SHP77 treated with DMSO at 0.1 percent for 48 hours (cell line): ENCODE measurements around the gene KCNJ10.

Experiments used
- DNase-seq: peaks from one replicate; lab custom pipeline; 2025; lab: John Stamatoyannopoulos, UW

The KCNJ10 gene

GRCh38 chr1:160083968-160084770, 14.2 kb upstream of the KCNJ10 start:
- DNase-seq, result peak; percentile 20

DNA sequence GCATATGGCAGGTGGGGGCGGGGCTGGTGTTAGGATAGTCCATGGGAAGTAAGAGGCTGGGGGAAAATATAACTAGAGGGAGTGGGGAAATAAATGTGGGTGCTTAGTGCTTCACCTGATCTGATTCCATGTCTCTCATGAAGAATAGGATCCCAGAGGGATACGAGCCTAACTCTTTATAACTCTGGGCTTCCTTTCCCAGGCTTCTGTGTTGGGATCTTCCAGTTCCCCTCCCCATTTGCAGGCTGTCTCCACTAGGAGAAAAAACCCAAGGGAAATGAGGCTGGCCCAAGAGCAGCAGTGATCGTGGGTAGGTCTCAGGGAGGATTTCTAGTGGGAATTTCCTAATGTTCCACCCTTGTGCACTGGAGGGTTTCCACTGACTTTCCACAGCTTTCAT, 13.0 kb upstream of the KCNJ10 start:
- DNase-seq, result no peak

- DNase-seq, result no peak
Measured at GRCh38 chr1:160082487-160082886, 12.5 kb upstream of the KCNJ10 start.

DNA sequence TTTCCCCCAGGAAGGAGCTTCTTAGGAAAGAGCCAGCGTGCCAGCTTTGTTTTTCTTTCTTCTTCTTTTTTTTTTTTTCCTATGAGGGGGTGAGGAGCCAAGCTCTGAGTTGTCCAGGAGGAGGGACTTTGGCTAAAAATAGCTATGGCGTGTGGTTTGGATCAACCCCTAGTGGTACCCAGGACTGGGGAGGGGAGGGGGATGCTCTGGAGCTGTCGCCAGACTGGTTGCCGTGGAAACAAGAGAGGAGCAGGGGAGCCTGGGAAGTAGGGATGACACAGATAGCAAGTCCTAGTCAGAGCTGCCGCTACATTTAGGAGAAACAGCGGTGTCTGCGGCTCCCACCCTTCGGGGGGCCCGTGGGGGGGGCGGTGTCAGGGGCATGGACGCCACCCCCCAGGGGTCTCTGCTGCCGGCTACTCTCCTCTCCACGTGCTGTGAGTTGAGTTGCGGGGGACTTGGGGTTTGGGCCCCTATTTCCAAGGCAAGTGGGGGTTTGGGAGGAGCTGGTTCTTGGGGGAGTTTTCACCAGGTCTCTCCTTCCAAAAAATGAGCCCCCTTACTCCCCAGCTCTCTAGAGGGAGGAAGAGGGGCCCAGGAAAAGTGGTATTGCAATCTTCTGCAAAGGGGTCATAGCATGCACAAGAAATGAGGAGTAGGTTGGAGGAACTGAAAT, 11.4 kb upstream of the KCNJ10 start, which contains the start of gene KCNJ9:
KCNJ9 (plus strand) TSS at position 278 of the 676 bp plus-strand sequence. CDS start 2,493 bp downstream, outside the sequence.
- no peak for DNase-seq

DNA sequence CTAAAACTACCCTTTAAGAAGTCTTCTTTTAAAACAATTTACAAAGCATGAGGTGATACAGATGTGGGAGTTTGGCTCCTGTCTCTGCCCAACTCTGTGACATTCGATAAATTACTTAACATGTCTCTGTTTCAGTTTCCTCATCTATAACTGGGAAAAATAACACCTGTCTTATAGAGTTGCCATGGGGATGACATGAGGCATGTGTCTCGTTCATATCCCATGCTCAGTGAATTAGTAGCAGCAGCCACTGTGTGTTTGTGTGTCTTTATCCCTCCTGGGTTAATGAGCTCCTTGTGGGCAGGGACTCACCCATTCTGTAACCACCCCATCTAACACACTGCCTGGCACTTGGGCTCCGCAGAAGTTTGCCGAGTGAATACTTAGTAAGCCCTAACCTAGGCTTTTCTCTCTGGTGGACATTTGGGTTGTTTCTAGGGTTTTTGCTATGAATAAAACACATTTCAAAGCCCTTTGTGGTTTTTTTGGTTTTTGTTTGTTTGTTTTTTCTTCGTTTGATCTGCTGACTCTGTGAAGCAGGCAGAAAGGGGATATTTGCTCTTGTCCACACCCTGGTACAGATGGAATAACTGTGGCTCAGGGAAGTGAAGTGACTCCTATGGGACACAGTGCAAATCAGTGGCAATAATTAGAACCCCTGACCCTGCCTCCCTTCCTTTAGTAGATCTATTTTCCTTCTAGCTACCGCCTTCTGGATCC, 10.6 kb upstream of the KCNJ10 start:
- DNase-seq, result no peak

DNA sequence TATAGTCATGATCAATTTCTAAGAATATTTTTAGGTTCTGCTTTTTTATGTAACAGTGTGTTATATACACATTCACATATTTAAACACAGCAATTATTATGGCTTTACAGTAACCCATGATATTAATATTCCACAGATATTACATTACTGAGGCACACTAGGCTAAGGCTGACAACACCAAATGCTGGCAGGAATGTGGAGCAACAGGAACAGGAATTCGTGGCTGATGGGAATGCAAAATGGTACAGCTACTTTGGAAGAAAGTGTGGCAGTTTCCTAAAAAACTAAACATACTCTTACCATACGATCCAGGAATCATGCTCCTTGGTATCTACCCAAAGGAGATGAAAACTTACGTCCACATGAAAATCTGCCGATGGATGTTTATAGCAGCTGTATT, 9.5 kb upstream of the KCNJ10 start:
- DNase-seq, result no peak

DNA sequence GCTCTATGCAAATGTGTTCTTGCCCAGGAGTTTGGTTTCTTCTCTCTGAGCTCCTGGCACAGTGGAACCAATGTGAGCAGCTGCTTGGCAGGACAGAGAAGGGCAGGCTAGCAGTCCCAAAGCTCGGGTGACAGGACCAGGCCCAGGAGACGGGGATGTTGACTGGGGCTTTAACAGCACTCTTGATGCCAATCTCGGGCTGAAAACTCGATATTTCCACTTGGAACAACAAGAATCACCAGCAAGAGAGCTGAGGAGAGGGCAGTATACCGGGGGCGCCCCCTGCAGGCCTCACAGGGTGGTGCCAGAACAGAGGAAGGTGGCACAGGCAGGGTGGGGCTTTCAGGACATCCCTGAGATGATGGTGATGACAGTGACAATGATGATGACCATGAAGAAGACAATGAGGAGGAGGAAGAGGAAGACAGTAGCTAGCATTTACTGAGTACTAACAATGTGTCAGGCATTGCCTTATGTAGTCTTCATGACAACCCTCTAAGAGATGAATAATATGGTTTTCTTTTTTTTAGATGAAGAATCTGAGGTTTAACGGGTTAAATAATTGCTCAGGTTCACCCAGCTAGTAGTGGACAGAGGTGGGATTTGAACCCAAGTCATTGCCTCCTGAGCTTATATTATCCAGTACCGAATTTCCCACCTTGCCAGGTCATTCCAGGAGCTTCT, 8.7 kb upstream of the KCNJ10 start:
- DNase-seq, result no peak

DNA sequence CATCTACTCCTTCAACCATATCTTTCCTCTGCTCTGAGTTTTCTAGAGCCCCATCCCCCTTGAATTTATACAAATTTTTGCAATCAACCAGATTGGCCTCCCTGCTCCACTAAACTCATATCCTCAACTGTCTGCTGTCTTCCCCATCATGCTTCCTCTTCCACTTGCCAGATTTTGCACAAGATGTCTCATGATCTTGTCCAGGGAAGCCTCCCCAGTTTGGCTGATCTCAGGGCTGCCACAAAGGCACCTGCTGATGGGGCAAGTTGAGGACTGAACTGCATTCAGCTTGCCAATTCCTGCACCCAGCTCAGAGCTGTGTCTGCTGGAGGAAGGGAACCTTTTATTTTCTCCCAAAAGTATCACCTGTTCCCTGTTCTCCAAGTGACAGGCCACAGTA, 7.5 kb upstream of the KCNJ10 start:
- DNase-seq, result no peak

DNA sequence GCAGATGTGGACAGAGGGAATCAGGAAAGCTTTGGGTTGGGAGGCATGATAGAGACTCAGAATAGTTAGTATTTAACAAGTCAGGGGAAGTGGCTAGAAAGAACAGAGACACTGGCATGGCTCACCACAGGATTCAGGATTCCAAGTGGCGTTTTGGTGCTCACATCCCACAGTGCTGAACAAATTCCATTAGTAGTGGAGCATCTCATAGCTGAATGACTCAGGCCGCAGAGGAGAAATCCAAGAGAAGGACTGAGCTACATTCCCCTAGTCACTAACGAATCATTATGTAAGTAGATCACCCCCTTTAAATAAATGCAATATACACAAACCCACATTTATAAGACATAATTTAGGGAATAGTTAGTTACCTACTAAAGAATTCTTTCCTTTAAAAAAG, 6.3 kb upstream of the KCNJ10 start:
- DNase-seq, result no peak

- no peak for DNase-seq
Measured at GRCh38 chr1:160075836-160076235, 5.9 kb upstream of the KCNJ10 start.

DNA sequence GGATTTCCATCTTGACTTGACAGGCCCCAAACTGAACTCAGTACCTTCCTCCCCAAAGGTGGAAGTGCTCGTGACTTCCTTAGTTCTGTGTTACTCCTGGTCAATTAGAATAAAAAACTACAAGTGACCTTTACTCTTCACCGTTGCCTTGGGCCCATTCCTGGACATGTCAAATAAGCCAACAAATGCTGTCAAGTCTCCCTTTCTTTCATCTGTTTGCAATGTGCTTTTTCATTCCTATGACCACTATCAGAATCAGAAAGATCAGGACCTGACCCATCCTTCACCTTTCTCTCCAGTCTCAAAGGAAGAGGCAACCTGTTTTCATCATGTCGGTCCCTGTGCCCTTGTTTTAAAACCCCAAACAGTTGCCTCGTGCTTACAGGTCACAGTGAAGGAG, 4.9 kb upstream of the KCNJ10 start:
- no peak for DNase-seq

GRCh38 chr1:160071289-160071688, 1.3 kb upstream of the KCNJ10 start:
- DNase-seq, result no peak

GRCh38 chr1:160070243-160071163, 543 bp upstream of the KCNJ10 start:
- DNase-seq, result no peak

GRCh38 chr1:160068225-160068624, 1.7 kb downstream of the KCNJ10 start:
- DNase-seq, result no peak

DNA sequence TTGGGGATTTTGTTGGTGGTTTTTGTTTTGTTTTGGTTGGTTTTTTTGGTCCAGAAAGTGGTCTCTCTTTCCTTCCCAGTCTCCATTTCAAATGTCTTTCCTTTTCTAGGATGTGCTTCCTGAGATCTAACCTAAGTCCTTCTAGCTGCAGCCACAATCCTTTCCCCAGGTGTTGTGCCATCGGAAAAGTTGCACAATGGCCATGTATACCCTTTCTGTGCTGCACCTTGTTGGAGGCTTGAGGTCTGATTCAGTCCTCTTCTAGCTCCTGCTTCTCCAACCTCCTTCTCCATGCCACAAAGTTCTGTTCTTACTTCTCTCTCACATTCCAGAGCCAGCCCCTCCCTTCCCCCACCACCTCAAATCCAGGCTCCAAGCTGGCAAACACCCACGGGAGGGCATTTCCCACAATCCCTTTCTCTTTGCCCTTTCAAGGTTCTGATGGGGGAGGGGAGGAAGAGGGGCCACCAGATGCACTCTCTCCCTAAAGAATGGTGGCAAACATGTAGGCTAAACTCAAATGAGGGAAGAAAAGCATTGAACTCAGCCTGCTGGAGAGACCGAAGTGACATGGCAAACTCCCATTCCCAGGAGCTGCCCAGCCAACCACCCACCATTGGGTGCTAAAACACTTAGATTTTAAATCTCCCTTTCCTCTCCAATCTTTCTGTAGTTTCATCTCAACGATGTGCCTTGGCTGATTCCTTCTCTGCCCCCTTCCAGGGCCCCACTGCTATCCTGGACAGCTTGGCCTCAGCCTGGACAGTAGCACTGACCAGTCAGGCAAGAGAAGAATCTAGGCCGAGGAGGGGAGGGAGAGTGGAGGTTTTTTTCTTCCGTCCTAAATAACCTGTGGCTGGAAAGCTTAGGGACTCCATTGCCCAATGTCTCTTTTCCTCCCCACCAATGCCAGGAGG, 2.9 kb downstream of the KCNJ10 start:
- DNase-seq, result no peak

DNA sequence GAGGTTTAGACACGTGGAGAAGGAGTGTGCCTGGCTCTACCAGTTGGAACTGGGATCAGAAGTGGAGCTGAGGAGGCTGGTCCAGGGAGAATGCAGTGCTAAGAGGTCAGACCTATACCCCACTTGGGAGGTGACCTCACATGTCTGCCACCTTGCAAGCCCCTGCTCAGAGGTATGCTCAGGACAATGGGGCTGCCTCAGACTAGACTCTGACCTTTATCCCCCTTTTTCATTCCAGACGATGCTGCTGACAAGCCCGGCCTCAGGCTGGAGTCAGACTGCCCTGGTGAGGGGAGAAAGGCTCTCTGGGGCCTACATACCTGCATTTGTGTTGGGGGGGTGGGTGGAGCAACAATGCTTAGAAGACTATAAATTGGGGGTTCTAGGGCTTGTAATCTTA, 5.2 kb downstream of the KCNJ10 start:
- DNase-seq, result no peak

- no peak for DNase-seq
Measured at GRCh38 chr1:160064164-160064563, 5.8 kb downstream of the KCNJ10 start.

- no peak for DNase-seq
Measured at GRCh38 chr1:160063176-160063575, 6.8 kb downstream of the KCNJ10 start.

DNA sequence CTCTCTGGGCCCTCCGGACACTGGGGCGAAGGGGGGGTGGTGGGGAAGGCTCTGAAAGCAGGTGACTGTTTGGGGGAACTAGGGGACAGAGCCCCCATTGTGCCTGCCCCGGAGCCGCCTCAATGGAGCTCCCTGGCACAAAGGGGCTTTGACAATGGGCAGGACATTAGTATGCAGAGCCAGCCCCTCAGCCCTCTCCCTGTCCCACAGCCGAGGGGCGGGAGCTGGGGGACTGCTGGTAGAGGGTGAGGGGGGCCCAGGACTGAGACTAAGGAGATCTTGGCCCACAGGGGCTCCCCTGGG, 7.8 kb downstream of the KCNJ10 start:
- no peak for DNase-seq
